HepG2 (cell line): ENCODE measurements around the gene CHCHD6.

Source experiments
- CTCF ChIP-seq: sonication (generic); formaldehyde crosslinking; IDR thresholded peaks from 2 replicates; pipeline ENCODE4 v1.5.0; 2020; ENCODE audit warnings: mild to moderate bottlenecking, missing genetic modification reagents, moderate library complexity
- PBX3 ChIP-seq: sonication (generic); formaldehyde crosslinking; IDR thresholded peaks from 2 replicates; pipeline ENCODE4 v1.8.1; 2023; ENCODE audit warnings: missing genetic modification reagents, inconsistent platforms, borderline replicate concordance
- RELA ChIP-seq: sonication (generic); formaldehyde crosslinking; IDR thresholded peaks from 2 replicates; pipeline ENCODE4 v1.4.0; 2020; ENCODE audit warnings: missing genetic modification reagents
- STAG1 ChIP-seq: sonication (generic); formaldehyde crosslinking; IDR thresholded peaks from 2 replicates; pipeline ENCODE4 v1.4.0; 2020; ENCODE audit warnings: missing genetic modification reagents
- ZNF816 ChIP-seq: sonication (generic); formaldehyde crosslinking; IDR thresholded peaks from 2 replicates; pipeline ENCODE4 v1.8.0; 2022; ENCODE audit warnings: missing genetic modification reagents, mild to moderate bottlenecking, borderline replicate concordance

GRCh38 chr3:126955004-126955790 lies 251.2 kb downstream of the CHCHD6 start:
- no peak for TF ChIP-seq RELA (CRISPR knock-in tag)
- no peak for TF ChIP-seq PBX3 (CRISPR knock-in tag)
- no peak for TF ChIP-seq CTCF (CRISPR knock-in tag)
- no peak for TF ChIP-seq ZNF816 (CRISPR knock-in tag)
- TF ChIP-seq STAG1 (CRISPR knock-in tag): no peak
